B cell (primary cell): ENCODE data around the gene AIMP1.

Experiments used
- CTCF ChIP-seq: fragments of 200-600 bp; IDR thresholded peaks from one replicate; pipeline ENCODE4 v1.8.0; 2022; ENCODE audit warnings: antibody characterized with exemption, mild to moderate bottlenecking
- EZH2 ChIP-seq: IDR thresholded peaks from 2 replicates; pipeline ENCODE4 v1.6.1; 2012; ENCODE audit warnings: borderline replicate concordance, low read depth, mild to moderate bottlenecking, moderate library complexity, low read length; ENCODE audit not compliant: insufficient read depth, poor library complexity, severe bottlenecking

GRCh38 chr4:106351016-106351415 lies 34.7 kb downstream of the AIMP1 start:
- TF ChIP-seq CTCF (no peak), EZH2 (no peak)
